ENCODE results near the gene BEST4.
"Not testable (repeated sequence)": the region's sequence is repeated elsewhere in the genome, so short reads cannot be mapped to it uniquely, and the experiment has no call there.

The BEST4 gene

DNA sequence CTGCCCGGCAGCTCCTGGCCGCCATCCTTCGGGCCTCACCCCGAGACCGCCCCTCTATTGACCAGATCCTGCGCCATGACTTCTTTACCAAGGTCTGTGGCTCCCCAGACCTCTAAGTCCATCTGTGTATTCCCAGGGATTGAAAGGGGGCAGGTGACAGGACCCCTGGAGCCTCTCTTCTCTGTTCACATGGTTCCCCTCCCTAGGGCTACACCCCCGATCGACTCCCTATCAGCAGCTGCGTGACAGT is 15.0 kb upstream of the BEST4 start:
- DNase-seq (ENCODE audit: insufficient read length, low spot score): no peak
- FAIRE-seq: no peak

DNA sequence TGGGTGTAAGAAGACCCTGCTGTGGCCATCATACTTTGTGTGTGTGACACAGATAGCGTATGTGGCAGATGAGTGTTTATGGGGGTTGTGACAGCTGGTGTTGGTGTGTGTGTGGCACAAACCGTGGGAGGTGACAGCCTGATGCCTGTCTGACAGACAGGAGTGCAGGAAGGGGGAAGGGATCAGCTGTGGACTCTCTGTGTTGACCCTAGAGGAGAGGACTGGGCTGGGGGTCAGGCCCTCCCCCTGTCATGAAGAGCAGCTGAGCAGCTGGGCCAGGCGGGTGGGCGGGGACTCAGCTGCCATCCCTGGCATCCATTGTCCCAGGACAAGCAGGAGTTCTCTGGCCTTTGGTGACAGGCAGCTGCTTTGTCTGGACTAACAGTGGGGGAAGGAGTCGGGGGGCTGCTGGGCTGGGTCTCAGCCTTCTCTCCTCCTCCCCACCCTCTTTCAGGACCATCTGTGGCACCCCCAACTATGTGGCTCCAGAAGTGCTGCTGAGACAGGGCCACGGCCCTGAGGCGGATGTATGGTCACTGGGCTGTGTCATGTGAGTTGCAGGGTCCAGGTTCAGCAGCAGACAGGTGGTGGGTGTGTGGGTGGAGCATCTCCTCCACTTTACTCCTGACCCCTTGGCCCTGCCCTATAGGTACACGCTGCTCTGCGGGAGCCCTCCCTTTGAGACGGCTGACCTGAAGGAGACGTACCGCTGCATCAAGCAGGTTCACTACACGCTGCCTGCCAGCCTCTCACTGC is 14.5 kb upstream of the BEST4 start:
- DNase-seq (ENCODE audit: insufficient read length, low spot score): no peak
- no peak for FAIRE-seq

DNA sequence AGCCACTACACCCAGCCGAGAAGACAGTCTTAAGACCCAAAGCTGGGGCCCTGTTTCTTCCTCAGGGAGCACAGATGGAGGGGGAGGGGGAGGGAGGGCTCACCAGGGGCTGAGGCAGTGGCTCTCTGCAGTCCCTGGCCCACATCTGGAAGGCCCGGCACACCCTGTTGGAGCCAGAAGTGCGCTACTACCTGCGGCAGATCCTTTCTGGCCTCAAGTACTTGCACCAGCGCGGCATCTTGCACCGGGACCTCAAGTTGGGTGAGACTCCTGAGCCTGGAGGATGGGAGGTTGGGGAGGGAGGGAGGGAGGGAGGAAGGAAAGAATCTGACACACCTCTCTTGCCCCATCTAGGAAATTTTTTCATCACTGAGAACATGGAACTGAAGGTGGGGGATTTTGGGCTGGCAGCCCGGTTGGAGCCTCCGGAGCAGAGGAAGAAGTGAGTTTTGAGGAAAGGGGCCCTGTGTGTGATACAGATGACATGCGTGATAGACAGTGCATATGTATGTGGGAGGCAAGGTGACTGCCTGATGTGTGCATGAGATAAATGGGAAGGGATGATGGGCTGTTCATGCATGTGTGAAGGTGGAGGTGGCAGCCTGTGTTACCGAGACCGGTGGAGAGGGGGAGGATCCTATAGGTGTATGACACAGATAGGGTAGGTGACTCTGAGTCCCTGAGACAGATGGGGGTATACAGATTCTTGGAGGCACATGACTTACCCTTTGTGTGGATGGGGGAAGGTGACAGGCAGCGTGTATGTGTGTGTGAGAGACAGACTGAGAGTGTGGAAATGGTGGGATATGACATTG is 13.7 kb upstream of the BEST4 start:
- peak; percentile 82 for FAIRE-seq
- DNase-seq (ENCODE audit: insufficient read length, low spot score): no peak

DNA sequence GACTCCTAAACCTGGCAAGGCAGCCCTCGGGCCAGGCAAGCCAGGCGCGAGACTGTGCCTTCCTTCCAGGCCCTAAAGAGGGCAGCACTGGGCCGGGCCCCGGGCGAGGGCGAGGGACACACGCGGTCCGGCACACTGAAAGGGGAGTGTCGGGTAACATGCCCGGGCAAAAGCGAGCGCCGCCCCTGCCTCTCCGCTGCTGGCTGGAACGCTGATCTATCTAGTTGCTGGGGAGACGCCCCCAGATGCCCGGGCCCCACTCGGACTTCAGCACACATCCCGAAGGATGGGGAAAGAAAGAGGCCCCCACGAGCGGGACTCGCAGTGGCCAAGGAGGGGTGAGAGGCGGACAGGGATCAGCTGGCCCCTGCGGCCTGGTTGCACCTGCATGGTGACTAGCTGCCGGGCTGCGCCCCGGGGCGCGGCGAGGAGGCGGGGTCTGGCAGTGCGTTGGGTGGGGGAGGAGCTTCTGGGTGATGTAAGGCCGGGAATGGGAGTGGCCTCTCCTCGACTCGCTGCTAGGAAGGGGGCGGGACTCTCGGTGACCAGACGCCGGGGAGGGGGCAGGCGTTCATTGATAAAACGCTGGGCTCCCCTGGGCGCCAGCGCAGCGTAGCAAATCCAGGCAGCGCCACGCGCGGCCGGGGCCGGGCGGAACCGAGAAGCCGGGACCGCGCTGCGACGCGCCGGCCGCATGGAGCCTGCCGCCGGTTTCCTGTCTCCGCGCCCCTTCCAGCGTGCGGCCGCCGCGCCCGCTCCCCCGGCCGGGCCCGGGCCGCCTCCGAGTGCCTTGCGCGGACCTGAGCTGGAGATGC is 12.0 kb upstream of the BEST4 start, which contains the start of gene PLK3:
Gene PLK3 (plus strand): TSS at position 608 of the 815 bp plus-strand sequence. CDS start 87 bp downstream, at position 695.
- DNase-seq (ENCODE audit: insufficient read length, low spot score) (peak; percentile 96), FAIRE-seq (peak; percentile 99)

DNA sequence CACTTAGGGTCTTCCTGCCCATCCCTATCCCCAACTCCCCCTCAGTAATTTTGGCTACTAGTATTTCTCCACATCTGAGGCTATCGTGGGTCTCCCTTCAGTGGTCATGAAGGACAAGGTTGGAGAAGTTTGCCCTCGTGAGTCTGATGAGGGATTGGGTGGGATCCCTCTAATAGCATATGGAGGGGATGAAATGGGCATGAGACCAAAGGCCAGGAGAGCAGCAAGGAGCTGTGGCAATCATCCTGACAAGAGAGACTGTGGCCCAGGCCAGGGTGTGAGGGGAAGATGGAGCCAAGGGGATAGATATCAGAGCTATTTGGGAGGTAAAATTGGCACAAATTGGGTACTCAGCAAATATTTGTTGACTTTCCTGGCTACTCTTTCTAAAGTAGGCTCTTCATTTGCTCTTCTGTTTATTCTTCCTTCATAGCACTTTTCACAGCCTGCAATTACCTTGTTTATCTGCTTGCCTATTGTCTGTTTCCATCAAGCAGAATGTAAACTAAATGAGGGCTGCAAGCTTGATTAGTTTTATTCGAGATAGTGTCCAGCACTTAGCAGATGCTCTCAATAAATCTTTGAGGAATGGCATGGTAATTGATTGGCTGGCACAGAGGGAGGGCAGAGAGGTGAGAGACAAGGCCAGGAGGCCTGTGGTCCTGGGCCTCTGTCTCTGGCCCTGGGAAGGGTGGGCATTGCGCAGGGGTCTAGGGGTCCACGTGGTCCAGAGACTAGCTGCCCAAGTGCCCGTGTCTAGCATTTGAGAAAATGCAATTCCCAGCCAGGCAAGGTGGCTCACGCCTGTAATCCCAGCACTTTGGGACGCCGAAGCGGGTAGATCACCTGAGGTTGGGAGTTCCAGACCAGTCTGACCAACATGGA is 10.8 kb upstream of the BEST4 start:
- FAIRE-seq (peak; percentile 64), DNase-seq (ENCODE audit: insufficient read length, low spot score) (no peak)

DNA sequence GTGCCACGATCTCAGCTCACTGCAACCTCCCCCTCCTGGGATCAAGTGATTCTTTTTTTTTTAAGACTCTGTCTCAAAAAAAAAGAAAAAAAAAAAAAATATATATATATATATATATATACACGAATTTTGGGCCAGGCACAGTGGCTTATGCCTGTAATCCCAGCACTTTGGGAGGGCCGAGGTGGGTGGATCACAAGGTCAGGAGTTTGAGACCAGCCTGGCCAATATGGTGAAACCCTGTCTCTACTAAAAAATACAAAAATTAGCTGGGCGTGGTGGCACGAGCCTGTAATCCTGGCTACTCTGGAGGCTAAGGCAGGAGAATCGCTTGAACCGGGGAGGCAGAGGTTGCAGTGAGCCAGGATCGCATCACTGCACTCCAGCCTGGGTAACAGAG is 9.9 kb upstream of the BEST4 start:
- not testable (repeated sequence) for FAIRE-seq; DNase-seq (ENCODE audit: insufficient read length, low spot score)

DNA sequence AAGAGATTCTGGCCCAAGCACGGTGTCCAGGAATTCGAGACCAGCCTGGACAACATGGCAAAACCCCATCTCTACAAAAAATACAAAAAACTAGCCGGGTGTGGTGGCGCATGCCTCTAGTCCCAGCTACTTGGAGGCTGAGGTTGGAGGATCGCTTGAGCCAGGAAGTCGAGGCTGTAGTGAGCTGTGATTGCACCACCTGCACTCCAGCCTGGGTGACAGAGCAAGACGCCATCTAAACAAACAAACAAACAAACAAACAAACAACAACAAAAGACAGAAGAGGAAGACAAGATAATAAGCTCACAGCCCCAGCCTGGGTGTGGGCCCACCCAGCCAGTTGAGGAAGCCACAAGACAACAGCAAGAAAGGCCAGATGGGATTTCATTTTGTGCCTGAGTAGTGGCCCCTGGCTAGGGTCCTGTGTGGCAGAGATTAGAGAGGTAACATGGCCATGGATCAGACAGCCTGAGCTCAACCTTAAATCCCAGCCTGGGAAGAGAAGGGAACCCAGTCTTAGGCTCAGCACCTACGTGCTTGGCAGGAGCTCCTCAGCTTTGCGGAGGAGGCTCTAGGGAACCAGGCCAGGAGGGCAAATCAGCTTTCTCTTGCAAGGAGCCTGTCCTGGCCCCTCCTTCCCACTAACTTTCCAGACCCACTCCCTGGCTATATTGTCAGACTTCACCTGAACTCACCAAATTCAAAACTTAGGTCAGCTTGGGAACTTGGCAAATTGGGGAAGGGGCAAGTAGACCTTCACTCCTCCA is 4.9 kb upstream of the BEST4 start:
- DNase-seq (ENCODE audit: insufficient read length, low spot score) (no peak), FAIRE-seq (no peak)

DNA sequence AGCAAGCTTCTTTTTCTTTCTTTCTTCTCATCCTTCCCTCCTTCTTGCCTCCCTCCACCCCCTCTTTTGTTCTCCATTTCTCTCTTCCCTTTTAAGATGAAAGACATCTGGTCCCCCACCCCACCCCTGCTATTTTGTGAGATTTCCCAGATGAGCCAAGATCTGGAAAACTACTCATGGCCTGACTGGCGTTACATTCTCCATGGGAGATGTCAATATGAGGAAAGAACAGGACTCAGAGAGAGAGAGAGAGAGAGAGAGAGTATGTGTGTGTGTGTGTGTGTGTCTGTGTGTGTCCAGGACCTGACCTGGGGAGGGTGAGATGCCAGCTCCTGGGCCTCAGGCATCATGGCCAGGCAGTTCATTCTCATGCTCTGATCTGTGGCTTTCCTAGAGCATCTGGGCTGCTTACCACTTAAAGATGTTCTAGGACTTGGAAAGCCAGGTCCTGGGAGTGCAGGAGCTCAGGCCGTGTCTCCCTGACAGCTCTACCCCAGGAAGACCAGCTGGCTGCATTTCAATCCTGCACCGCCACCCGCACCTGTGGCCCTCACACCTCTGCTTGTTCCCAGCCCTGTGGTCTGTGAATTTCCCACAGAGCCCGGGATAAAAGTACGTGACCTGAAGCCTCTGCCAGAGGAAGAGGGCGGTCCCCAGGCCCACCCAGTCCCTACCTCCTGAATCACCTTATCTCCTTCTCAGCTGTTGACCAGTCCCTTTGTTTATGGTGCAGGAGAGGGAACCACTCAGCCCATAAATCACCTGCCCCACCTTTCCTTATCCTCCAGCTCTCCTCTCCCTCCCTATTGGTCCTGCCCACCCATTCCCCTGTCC is 3.2 kb upstream of the BEST4 start:
- no peak for DNase-seq (ENCODE audit: insufficient read length, low spot score)
- no peak for FAIRE-seq

DNA sequence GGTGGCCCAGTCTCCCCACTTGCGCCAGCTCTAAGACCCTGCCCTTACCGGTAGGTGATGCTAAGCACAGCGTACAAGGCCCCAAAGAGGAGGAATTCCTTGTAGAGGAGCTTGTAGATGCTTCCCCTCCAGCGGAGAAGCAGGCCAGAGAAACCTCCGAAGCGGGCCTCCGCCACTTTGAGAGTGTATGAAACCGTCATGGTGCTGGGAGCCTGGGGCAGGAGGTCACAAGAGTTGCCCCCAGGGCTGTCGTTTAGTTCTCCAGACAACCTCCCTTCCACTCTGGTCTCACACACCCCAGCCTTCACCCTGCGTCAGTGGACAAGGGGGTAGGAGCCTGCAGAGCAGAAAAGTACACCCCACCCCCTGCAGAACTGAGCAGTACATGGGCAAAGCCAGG is 464 bp downstream of the BEST4 start:
- DNase-seq (ENCODE audit: insufficient read length, low spot score) (no peak), FAIRE-seq (no peak)

DNA sequence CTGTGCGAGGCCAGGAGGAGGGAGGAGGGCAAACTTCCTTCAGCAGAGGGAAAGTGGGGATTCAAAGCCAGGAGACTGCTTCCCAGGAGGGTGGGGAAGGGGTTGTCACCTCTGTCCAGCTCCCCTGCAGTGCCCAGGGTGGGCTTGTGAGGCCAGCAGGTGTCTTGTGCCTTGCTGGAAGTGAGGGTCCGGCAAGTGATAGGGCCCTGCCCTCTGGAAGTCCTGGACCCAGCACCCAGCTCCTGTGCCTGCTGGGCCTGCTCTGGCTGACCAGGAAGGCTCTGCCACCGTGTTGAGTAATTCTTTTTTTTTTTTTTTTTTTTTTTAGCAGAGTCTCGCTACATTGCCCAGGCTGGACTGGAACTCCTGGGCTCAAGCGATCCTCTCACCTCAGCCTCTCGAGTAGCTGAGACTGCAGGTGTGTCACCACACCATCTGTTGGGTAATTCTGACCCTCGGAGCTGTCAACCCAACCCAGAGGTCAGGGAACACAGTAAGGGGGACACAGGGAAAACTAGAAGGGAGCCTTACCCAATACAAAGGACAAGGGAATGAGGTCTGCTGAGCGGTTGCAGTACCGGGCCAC is 1.0 kb downstream of the BEST4 start:
- DNase-seq (ENCODE audit: insufficient read length, low spot score) (no peak), FAIRE-seq (no peak)

DNA sequence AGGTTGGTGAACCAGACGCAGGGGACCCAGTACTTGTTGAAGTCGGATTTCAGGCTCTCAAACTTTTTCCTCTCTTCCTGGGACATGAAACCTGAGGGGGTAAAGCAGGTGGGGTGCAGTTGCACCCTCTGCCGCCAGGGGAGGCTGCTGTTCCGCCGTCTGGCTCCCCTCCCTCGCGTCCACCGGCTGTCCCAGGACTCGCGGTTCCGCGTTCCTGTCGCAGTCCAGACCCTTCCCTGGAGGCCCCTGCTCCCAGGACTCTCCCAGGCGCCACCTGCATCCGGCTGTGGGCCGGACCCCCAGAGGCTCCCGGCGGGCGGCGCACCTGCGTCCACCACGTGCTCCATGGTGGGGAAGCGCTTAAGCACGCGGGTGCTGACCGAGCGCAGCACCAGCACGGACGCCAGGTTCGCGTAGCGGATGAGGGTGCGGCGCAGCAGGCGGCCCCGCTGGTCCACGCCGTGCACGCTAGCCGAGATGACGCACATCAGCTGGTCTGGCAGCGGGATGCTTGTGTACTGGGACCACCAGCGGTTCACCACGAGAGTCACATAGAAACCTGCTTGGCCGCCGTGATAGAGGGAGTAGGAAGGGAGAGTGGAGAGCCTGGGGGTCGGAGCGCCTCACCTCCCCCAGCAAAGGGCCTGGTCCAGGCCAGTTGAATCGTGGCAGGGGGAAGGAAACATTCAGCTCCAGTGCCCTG is 1.7 kb downstream of the BEST4 start:
- DNase-seq (ENCODE audit: insufficient read length, low spot score) (no peak), FAIRE-seq (peak; percentile 56)

DNA sequence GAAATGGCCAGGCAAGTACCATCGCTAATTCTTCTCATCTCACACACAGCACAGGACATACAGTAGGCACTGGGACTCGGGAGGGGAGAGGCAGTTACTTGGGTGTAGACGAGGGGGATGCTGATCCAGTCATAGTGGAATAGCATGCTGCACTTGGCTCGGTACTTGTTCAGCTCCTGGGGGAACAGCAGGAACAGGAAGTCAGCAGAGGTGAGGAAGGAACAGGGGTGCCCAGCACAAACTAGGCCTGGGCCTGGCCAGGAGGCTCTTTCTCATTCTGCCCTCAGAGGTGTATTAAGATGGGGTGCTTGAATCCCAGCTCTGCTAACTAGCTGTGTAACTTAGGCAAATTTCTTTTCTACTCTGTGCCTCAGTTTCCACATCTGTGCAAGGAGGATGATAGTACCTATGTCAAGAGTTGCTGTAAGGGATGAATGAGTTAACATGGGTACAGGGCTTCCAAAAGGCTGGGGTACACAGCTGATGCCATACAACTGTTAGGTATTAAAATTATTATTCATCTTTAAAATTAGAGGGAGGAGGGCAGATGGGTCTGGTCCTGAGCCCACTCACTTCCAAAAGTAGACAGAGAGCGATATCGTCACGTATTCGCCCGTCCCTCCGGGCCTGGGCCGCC is 2.4 kb downstream of the BEST4 start:
- FAIRE-seq (no peak), DNase-seq (ENCODE audit: insufficient read length, low spot score) (no peak)

DNA sequence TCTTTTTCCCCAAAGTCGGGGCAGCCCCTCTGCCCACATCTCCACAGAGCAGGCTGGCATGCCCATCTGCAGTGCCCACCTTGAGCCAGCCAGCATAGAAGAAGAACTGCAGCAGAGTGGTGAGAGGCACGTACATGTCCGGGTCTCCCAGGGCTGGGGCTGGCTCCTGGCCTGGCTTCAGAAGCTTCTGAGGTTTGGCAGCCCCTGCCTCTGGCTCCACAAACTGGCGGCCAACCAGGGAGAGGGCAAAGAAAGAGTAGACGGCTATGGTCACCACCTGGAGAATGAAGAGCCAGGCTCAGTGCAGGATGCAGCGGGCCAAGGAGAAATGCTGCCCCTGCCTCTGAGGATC is 3.0 kb downstream of the BEST4 start:
- FAIRE-seq: no peak
- DNase-seq (ENCODE audit: insufficient read length, low spot score): no peak

DNA sequence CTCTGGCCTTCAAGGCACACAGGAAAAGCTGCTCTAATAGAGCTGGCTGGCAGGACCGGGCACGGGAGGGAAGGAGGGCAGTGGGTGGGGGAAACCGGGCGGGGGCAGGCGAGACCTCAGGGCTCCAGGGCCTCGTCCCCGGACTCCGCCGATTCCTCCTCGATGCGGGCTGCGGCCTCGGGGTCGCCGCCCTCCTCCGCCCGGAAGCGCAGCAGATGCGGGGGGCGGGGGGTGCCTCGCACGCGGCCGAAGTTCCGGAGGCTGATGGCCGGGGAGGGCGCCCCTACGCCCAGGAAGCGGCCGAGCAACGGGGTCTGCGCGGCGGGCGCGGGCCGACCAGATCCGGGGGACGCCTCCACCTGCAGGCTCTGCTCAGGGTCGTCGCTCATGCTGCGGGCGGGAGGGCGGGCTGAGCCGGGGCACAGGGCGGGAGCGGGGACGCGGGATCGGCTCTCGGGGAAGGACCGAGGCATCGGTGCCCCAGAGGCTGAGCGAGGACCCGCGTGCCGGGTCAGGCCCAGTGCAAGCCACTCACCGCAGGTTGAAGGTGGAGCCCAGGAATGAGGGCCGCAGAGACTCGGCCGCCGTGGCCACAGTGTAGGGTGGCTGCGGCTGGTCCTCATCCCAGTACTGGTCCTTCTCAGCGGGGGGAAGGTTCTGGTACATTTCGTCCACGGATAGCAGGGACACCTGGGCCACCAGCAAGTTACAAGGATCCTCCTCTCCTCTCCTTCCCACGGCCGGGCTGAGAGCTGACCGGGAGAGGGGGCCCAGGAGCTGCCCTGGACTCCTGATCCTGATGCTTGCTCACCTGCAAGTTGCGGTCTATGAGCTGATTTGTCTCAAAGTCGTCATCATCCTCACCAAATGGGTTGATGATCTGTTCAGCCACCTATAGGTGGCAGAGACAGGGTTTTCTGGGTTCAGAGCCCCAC is 3.6 kb downstream of the BEST4 start:
- no peak for FAIRE-seq
- DNase-seq (ENCODE audit: insufficient read length, low spot score): no peak

DNA sequence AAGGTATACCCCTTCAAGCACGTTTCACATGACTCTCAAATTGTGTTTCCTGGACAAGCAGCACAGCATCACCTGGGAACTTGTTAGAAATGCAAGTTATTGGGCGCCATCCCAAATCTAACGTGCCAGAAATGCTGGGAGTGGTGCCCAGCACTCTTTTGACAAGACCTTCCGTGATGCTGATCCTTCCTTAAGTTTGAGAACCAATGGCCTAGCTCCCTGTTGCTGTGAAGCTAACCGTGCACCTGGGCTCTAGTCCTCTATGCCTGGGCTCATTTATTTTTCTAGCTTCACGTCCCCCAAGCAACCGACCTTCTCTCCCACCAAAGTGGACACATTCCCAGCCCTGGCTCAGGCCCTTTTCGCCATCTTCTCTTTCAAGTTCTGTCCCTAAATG is 4.3 kb downstream of the BEST4 start:
- FAIRE-seq (no peak), DNase-seq (ENCODE audit: insufficient read length, low spot score) (no peak)

DNA sequence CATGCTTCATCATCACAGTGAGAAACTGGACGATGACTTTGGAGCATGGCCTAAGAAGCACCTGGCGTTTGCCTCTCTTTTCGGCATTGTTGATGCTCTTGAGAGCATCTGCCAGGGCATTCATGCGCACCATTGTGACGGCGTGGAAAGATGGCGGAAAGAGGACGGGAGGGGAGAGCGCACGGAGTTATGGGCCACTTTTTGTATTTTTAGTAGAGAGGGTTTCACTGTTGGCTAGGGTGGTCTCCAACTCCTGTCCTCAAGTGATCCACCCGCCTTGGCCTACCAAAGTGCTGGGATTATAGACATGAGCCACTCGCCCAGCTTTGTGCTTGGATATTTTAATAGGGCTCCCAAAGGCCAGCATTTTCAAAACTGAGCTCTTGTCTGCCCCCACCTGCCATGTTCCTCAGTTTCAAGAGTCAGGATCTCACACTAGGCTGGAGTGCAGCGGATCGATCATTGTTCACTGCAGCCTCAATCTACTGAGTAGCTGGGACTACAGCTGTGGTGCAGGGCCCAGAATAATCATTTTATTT is 7.3 kb downstream of the BEST4 start:
- FAIRE-seq: no peak
- no peak for DNase-seq (ENCODE audit: insufficient read length, low spot score)
